GM21576 (cell line): ENCODE data around the gene ITCH.
"Not testable (repeated sequence)": the region's sequence is repeated elsewhere in the genome, so short reads cannot be mapped to it uniquely, and the experiment has no call there.

Experiments used
- ATAC-seq: cut with Tn5 transposase; IDR thresholded peaks from one replicate; pipeline ENCODE4 v1.9.1; 2021; ENCODE audit warnings: mild to moderate bottlenecking, moderate library complexity; ENCODE audit not compliant: unreplicated experiment

ITCH gene

DNA sequence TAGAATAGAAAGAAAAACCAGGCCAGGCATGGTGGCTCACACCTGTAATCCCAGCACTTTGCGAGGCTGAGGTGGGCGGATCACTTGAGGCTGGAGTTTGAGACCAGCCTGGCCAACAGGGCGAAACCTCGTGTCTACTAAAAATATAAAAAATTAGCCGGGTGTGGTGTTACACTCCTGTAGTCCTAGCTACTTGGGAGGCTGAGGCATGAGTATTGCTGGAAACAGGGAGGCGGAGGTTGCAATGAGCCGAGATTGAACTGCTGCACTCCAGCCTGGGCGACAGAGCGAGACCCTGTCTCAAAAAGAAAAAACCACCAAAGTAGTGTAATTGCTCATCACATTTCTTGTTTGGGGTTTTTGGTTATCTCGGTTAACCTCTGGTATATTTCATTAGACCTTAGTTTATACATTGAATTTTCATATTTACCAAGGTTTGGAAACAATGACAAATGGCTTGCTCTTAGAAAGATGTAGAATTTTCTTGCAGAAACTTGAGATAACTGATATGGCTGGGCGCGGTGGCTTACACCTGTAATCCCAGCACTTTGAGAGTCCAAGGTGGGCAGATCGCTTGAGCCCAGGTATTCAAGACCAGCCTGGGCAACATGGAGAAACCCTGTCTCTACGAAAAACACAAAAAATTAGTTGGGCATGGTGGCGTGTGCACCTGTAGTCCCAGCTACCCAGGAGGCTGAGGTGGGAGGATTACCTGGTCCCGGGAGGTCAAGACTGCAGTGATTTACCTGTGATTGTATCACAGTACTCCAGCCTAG lies 14.2 kb downstream of the ITCH start:
- peak; percentile 67 for ATAC-seq

DNA sequence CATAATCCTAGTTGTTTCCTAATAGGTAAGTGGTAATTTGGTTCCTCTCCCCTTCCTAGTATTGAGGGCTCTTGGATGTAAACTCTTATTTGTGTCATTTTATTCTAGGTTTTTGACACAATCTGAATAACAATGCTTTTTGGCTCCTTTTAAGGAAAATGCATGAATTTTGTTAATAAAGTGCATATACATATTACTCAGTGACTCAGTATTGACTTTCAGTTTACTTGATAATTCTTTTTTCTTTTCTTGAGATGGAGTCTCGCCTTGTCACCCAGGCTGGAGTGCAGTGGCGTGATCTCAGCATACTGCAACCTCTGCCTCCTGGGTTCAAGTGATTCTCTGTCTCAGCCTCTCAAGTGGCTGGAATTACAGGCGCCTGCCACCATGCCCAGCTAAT lies 19.1 kb downstream of the ITCH start:
- no peak for ATAC-seq

DNA sequence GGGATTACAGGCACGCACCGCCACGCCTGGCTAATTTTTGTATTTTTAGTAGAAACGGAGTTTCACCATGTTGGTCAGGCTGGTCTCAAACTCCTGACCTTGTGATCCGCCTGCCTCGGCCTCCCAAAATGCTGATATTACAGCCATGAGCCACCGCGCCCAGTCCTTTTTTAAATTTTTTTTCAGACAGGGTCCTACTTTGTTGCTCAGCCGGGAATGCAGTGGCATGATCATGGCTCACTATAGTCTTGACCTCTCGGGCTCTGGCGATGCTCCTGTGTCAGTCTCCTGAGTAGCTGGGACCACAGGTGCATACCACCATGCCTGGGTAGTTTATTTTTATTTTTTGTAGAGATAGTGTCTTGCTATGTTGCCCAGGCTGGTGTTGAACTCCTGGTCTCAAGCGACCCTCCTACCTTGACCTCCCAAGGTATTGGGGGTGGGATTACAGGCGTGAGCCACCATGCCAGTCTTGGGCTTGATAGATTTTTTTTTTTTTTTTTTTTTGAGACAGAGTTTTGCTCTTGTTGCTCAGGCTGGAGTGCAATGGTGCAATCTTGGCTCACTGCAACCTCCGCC lies 19.9 kb downstream of the ITCH start:
- not testable (repeated sequence) for ATAC-seq

DNA sequence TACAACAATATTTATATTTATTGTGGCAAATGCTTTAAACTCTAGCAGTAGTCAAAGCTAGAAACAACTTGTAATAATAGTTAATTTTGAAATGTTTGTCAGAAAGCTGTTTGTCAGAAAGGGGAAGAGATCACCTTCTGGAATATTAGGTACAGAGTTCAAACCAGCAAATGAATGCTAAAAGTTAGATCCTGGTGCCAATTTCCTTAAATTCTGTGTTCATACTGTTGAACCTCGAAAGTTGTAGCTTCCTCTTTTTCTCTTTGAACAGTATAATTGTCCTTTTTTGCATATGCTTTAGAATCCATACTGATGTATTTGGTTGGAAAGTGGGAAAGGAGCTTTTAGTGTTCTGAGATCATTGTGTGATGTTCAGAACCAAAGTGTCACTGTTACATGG lies 22.4 kb downstream of the ITCH start:
- no peak for ATAC-seq

DNA sequence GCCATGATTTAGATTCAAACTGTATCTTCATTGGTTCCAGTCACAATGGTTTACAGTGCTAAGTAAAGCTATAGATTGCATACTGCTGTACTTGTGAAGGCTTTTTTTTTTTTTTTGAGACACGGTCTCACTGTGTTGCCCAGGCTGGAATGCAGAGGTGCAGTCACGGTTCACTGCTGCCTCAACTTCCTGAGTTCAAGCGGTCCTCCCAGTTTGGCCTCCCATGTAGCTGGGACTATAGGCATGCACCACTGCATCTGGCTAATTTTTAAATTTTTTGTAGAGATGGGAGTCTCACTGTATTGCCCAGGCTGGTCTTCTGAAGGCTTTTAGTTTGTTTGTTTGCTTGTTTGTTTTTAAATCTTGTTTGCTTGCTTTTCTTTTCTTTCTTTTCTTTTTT lies 24.9 kb downstream of the ITCH start:
- no peak for ATAC-seq

DNA sequence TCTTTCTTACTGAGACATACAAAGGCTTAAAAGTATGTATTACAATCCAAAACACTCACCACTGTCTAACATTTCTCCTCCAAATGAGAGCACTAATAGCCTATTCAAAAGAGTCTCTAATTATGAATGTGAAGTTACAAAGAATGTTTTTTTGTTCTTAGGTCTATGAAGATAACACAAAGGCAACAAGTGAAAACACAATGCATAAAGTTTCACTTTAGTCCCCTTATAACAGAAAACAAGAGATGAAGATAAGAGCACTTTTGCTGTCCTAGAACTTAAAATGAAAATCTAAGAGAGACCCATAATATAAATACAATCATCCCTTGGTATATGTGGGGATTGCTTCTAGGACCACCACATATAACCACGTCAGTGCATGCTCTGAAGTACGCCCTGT lies 25.6 kb downstream of the ITCH start:
- ATAC-seq = no peak

DNA sequence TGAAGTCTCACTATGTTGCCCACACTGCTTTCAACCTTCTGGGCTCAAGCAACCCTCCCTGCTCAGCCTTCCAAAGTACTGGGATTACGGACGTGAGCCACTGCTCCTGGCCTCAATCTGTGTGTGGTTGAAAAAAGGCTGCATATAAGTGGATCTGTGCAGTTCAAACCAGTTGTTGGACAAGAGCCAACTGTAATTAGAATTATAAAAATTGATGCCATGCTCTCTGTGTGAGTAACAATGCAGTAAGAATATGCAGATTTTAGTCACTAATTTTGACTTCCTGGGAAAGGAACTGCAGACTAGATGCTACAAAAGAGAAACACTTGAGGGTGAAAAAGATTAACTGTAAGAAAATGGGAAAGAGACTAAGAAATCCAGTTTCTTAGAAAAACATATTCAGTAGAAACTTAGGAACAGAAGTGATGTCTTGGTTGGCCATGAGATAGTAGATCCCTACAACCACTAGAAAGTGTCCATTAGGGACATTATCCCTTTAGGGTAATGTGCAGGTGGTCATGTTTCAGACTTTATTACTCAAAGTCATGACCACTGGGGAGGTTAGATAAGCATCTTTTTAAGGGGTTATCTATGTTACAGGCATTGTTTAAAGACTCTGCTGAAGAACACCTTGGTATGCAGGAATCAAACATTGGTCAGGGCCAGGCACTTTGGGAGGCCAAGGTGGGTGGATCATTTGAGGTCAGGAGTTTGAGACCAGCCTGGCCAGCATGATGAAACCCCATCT lies 26.3 kb downstream of the ITCH start:
- no peak for ATAC-seq

DNA sequence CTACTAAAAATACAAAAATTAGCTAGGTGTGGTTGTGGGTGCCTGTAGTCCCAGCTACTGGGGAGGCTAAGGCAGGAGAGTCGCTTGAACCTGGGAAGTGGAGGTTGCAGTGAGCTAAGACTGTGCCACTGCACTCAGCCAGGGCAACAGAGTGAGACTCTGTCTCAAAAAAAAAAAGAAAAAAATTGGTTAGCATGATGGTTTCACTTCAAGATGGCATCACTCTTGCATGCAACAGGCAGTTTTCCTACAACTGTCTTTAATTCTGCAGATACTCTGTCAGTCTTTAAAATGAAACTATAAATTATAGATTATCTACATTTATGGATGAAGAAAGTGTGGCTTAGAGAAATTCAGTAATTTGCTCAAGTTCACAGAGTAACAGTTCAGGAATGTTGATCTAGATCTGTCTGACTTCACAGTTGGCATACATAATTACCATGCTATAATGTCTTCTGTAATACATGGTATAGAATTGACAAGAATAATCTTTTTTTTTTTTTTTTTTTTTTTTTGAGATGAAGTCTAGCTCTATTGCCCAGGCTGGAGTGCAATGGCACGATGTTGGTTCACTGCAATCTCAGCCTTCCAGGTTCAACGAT lies 27.0 kb downstream of the ITCH start:
- ATAC-seq = no peak

DNA sequence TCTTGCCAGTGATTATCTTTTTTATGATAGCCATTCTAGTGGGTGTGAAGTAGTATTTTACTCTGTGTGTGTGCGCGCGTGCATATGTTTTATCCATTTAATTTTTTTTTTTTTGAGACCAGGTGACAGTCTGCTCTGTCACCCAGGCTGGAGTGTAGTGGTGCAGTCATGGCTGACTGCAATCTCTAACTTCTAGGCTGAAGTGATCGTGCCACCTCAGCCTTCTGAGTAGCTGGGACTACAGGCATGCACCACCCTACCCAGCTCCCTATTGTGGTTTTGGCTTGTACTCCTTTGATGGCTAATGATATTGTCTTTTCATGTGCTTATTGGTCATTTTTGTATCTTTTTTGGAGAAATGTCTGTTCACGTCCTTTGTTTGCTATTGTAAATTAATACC lies 33.3 kb downstream of the ITCH start:
- no peak for ATAC-seq

DNA sequence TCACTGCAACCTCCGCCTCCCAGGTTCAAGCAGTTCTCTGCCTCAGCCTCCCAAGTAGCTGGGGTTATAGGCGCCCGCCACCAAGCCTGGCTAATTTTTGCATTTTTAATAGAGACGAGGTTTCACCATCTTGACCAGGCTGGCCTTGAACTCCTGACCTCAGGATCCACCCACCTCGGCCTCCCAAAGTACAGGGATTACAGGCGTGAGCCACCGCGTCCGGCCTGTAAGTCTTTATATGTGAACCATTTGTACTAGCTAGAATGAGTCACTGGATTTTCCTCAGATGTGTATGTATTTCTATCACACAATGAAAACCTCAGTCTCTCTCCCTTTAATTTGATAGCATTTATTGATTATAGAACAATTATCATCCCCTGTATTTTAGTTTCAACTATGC lies 34.0 kb downstream of the ITCH start:
- no peak for ATAC-seq

DNA sequence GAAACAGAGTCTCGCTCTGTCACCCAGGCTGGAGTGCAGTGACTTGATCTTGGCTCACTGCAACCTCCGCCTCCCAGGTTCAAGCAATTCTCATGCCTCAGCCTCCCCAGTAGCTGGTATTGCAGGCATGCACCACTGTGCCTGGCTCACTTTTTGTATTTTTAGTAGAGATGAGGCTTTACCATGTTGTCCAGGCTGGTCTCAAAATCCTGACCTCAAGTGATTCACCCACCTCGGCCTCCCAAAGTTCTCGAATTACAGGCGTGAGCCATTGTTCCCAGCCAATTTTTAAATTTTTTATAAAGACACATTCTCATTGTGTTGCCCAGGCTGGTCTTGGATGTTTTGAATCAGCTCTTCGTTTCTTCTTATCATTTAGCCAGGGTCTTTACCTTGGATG lies 37.7 kb downstream of the ITCH start:
- ATAC-seq = not testable (repeated sequence)

DNA sequence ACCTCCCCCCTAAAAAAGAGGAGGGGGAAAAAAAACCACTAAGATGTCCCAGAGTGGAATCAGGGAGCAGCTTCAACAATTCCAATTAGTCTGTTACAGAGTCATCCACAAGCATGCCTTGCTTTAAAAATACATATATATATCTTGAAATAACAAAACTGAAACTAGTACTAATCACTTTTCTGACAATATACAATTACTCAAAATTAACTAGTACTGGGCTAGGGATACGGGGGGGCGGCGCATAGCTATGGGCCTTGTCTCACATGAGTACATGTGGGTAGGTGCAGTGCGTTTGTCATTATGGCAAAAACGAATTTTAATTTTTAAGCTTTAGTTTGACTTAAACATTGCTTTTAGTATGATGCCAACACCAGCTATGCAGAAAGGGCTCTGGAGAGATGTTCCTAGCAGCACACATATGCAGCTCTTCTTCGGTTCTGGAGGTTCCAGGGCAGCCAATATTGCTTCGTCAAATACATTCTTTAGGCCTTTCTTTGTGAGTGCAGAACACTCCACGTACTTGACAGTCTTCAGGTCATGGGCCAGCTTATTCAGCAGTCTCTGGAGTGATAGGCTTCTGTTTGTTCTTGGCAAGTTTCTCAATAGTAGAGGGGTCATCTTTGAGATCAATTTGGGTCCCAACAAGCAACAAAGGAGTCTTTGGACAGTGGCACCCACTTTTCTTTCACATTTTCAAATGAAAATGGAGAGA lies 38.8 kb downstream of the ITCH start:
- ATAC-seq = no peak

DNA sequence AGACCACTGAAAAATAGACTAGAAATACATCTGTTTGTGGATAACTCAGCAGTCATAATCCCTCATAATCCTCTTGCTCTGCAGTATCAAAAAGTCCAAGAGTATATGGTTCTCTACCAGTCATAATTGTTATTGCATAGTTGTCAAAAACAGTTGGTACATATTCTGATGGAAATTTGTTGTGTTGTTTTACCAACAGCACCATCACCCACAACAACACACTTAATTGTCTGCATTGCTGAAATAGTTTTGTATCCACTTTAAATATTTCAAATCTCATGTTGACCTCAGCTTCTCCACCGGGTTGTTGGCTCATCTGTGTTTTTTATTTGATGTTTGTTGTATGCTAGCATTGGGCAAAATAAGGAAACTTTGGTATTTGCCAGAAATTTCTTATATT lies 39.4 kb downstream of the ITCH start:
- ATAC-seq = no peak

DNA sequence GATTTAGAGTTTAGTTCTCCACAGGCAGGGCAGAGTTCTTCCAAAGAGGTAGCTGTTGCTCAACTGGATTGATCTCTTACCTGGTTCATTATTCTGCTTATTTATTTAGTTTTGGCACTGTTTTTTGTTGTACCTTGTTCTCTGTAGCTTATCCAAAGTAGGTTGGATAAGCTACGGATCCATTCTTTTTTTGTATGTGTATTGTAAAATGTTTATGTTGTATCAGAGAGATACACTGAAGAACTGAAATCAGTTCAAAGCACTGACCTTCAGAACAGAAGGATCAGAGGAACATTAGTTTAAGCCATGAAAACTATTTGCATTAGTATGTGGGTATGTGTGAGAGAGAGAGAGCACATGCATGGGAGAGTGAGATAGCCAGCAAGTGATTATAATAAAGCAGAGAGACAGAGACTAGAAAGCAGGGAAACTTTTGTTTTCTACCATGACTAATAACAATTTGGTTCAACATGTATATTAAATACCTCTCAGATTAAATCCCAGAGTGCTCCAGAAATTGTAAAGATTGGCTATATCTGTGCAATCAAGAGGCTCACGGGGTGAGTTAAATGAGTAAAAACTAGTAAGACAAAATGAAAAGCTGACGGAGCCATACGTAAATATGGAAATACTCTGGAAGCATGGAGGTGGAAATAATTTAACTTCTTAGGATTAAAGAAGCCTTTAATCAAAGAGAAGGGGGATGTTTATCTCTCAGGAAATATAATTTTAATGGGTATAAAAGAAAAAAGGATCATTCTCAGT lies 40.2 kb downstream of the ITCH start:
- ATAC-seq = no peak

DNA sequence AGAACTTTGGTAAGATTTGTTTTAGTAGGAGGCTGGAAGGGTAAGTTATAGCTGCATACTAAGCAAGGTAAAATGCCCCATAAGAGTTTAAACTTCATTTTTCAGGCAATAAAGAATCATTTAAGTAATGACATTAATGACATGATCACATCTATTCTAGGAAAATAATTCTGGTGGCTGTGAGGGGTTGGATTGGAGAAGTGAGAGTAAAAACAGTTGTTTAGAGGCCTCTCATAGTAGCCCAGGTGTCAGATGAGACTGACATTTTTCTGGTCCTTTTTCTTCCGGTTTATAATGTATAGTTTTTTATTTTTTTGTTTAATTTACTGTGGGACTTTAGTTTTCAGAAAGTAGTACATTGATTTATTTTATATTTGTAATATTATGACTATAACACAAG lies 40.8 kb downstream of the ITCH start:
- no peak for ATAC-seq

DNA sequence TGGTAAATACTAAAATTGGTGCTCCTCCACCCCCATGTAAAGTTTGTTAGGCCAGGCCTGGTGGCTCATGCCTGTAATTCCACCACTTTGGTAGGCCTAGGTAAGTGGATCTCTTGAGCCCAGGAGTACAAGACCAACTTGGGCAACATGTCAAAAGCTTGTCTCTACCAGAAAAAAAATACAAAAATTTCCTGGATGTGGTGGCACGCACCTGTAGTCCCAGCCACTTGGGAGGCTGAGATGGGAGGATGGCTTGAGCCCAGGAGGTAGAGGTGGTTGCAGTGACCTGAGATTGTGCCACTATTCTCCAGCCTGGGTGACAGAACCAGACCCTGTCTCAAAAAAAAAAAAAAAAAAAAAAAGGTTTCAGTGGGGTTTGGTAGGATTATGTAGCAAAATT lies 41.7 kb downstream of the ITCH start:
- no peak for ATAC-seq

DNA sequence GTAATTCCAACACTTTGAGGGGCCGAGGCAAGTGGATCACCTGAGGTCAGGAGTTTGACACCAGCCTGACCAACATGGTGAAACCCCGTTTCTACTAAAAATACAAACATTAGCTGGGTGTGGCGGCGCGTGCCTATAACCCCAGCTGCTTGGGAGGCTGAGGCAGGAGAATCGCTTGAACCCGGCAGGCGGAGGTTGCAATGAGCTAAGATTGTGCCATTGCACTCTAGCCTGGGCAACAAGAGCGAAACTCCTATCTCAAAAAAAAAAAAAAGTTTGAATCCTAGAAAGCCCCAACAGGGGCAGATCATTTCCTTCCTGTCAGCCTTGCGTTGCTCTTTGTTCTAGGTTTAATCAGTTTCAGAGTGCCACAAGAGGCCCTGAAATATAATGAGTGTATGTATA lies 42.2 kb downstream of the ITCH start:
- not testable (repeated sequence) for ATAC-seq

DNA sequence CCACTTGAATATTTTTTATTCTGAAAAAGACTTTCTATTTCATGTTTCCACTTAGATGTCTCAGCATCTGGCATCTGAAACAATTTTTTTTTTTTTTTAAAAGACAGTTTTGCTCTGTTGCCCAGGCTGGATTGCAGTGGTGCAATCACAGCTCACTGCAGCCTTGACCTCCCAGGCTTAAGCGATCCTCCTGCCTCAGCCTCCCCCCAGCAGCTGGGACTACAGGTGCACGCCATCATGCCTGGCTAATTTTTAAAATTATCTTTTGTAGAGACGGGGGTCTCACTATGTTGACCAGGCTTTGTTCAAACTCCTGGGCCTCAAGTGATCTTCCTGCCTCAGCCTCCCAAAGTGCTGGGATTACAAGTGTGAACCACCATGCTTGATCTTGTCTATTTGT lies 42.9 kb downstream of the ITCH start:
- not testable (repeated sequence) for ATAC-seq

DNA sequence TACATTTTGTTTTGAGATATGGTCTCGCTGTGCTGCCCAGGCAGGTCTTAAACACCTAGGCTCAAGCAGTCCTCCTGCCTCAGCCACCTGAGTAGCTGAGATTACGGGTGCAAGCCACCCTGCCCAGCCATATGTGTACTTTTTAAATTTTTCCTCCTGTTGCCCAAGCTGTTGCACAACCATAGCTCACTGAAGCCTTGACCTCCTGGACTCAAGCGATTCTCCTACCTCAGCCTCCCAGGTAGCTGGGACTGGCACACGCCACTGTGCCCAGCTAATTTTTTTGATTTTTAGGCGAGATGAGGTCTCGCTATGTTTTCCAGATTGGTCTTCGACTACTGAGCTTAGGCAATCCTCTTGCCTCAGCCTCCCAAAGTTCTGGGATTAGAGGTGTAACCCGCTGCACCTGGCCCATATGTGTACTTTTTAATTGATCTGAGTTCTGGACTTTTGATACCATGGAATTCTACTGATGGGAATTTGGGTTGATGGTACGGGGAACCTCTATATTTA lies 44.9 kb downstream of the ITCH start:
- ATAC-seq = no peak

DNA sequence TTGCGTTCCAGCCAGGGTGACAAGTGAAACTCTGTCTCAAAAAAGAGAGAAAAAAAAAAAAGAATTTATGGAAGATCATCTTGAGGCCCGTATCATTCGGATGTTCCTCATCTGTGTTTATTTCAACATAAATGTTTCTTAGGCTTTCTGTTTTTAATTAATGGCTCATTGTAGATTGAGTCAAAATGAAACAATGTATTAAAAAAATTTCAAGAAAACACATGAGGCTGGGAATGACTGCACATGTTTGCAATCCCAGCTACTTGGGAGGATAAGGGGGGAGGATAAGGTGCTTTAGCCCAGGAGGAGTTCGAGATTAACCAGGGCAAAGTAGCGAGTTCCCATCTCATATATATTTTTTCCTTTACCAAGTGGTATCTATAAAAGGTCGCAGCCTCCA lies 47.3 kb downstream of the ITCH start:
- ATAC-seq = no peak
